ENCODE measurements around the gene CELSR2.

DNA sequence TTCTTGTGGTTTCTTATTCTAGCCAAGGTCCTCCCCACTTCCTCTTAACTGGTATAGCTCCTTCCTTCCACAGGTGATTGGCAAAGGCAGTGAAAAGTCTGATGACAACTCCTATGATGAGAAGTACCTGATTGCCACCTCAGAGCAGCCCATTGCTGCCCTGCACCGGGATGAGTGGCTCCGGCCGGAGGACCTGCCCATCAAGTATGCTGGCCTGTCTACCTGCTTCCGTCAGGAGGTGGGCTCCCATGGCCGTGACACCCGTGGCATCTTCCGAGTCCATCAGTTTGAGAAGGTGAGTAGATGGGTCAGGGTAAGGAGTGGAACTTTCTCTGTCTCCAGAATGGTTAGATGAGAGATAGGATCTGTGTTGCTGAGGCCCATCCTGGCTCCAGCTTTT lies 14.2 kb upstream of the CELSR2 start:
- TF ChIP-seq POLR2A (IDR thresholded peaks at IDR 0.05; ENCODE audit: low read depth, low read length) (no peak), POLR2AphosphoS5 (IDR thresholded peaks at IDR 0.05; ENCODE audit: low read depth, low read length) (no peak), TAF1 (IDR thresholded peaks at IDR 0.05; ENCODE audit: low read depth, low read length) (no peak), SPI1 (IDR thresholded peaks at IDR 0.05; ENCODE audit: low read depth, low read length) (0 out of 2 replicates have a peak, but pooled peaks have one; percentile 21), PAX5 (IDR thresholded peaks at IDR 0.05; ENCODE audit: insufficient read depth, low read length, severe bottlenecking) (no peak)

All from GM12891 (cell line).